ENCODE data around the gene ZFYVE28.

The ZFYVE28 gene

DNA sequence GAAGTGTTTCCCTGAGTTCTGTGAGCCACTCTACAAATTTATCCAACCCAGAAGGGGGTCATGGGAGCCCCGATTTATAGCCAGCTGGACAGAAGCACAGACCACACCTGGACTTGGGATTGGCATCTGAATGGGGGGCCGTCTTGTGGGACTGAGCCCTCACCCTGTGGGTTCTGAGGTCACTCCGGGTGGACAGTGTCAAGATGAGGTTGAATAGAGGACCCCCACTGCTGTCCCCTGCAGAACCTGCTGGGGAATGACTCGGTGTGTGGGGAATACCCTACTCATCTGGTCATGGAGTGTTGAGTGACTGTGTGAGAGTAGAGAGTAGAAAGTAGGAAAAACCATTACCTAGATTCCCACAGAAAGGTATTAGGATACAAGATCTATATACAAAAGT is 67.5 kb downstream of the ZFYVE28 start:
- DNase-seq, result no peak

GRCh38 chr4:2348786-2349185 is 69.7 kb downstream of the ZFYVE28 start:
- DNase-seq, result no peak

- no peak for DNase-seq
Measured at GRCh38 chr4:2347190-2347589, 71.3 kb downstream of the ZFYVE28 start.

DNA sequence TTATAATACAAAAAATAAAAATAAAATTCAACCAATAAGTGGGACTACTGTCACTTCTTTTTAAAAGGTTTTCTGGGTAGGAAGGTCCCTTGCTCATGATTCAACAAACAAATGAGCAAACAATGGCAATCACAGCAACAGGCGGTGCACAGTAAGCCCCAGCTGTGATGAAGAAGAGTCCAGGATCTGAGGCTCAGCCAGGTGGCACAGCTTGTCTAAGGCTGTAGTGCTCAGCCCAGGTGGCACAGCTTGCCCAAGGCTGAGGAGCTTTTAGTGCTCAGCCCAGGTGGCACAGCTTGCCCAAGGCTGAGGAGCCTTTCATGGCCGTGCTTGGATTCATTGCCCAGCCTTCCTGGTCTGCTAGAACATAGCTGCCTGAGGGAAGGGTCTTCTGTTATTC is 75.0 kb downstream of the ZFYVE28 start:
- DNase-seq, result no peak

DNA sequence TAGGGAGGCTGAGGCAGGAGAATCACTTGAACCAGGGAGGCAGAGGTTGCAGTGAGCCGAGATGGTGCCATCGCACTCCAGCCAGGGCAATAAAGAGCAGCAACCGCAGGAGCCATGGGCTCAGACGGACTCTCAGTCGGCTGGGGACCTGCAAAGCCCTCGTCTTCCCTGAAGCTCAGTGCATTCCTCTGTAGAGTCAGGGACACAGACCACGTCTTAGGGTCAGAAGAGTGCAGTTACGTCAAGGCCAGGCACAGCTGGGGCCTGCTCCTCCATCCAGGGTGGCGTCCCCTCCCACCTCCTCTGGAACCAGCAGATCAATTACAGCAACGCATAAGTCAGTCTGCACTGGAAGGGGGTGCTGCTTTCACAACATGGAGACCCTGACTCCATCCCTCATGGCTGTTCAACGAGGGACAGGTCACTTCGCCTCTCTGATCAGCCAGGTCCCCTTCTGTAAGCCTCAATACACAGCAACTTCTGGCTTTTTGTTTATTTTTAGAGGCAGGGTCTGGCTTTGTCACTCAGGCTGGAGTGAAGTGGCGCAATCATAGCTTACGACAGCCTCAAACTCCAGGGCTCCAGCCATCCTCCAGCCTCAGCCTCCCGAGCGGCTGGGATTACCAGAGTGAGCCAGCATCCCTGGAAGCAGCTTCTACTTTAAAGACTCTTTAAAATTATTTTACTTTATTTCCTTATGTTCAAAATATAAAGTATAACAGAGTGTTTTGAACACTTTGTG is 76.4 kb downstream of the ZFYVE28 start:
- DNase-seq, result no peak

DNA sequence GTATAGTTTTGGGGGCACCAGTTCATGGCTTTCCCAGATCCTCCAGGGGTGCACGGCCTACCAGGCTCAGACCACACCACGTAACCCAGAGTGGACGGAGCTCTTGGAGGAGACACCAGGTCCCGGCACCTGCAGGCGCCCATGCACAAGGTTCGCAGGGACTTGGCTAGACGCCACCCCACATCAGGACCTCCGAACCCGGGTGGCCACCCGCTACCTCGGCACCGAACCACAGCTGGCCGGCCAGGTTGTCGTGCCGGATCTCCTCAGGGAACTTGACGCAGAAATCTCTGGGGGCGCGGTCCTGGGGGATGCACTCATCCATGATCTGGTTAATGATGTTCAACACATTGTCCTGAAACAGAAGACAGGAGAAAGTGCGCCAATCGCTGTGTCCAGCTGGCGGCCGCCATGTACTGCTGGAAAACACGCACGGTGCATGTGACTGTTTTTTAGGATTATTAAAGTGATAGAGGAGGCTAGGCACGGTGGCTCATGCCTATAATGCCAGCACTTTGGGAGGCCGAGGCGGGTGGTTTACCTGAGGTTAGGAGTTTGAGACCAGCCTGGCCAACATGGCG is 77.1 kb downstream of the ZFYVE28 start:
- no peak for DNase-seq

DNA sequence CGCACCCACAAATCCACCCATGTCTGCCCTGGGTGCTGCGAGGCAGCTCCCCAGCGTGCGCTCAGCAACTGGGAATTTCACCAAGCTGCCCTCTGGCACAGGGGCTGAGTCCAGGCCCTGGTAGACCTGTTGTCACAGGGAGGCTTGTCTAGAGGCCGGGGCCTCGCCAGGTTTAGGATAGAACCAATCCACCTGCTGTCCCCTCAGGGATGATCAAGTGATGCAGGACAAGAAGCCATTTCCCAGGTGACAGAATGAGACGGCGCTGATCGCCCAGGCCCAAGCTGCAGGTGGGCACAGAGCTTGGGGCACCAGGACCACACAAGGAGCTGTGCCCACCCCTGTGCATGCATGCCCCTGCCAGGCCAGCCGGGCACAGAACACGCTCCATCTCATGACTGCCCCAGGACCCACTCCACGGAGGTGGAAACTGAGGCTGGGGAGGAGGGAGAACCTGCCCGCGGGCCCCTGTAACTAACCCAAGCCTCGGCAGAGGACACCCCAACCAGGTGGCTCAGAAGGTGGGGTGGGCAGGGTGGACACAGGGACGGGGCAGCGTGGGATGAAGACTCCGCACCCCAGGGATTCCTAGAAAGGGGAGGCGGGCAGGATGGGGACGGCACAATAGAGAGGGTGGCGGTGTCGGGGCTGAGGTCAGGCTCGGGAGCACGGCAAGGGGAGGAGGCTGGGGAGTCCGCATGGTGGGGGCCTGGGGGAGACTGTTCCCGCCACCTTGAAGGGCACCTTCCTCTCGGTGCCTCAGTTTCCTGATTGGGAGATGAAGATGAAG is 78.0 kb downstream of the ZFYVE28 start:
- no peak for DNase-seq

DNA sequence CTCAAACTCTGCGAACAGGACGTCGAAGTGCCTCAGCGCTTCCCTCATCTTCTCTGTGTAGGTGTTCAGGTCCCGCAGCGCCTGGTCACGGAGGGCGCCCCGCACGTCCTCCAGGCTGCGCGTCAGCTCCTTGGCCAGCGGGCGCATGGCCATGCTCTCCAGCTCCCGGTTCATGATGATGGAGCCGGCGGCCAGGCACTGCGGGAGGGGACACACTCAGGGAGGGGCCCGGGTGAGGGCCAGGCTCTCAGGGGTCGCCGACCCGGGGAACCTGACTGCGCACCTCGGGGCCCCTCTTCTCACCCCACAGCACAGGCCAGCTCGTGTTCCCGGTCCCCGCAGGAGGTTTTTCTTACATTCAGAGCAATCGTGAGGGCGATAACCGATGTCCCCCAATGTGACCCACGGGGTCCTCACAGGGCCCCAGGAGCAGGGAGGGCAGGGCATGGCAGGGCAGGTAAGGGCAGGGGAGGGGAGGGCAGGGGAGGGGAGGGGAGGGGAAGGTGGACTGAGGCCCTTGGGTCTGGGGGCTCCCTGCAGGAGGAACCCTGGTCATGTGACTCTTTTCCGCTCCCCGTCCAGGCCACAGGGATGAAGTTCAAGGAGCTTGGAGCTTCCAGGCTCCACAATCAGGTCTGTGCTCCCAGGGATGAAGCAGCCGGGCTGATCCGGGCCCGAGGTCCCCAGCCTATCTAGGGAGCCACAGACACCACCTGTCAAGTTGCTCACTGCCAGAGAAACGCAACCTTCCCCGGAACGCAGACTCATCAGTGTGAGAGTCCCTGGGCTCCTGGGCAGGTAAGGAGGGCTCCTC is 78.8 kb downstream of the ZFYVE28 start:
- DNase-seq, result no peak

GRCh38 chr4:2338754-2339457 is 79.5 kb downstream of the ZFYVE28 start:
- no peak for DNase-seq

DNA sequence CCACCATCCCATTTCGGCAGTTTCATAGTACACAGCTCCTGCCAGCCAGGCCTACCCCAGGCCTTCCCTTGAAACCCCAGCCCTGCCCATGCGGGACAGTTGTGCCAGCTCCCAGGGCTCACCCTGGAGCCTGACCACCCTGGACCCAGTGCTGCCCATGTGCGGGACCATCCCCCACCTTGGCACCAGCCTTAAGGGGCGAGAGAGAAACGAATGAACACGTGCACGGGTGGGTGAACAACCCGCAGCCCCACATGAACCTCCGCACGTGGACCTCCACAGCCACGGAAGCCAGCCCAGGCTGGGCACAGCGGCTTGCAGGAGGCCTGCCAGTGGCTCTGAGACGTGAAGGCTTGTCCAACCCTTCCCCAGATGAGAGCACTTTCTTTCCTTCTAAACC is 80.5 kb downstream of the ZFYVE28 start:
- DNase-seq, result no peak

DNA sequence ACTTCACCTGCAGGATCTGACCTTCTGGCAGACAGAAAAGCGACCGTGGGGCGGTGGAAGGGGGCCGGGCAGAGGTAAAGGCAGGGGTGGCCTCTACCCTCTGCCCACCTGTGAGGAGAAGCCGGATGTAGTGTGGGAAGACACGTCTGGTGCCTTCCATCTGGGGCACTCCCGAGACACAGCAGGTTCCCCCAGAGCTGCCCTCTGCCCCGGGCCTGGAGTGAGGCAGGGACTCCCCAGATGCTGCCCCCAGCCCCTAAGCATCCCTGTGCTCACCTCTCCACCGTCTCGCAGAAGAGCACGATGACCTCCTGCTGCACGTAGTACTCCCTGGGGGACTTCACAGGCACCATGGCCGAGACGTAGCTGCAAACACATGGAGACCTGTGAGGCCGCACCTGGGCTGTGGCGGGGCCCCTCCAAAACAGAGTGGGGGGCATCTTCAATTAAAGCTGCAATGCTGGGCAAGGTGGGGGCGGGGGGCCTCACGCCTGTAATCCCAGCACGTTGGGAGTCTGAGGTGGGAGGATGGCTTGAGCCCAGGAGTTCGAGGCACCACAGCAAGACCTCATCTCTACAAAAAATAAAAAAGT is 81.2 kb downstream of the ZFYVE28 start:
- no peak for DNase-seq

GRCh38 chr4:2336659-2337058 is 81.8 kb downstream of the ZFYVE28 start:
- no peak for DNase-seq

- DNase-seq, result no peak
Measured at GRCh38 chr4:2335729-2336101, 82.7 kb downstream of the ZFYVE28 start.

DNA sequence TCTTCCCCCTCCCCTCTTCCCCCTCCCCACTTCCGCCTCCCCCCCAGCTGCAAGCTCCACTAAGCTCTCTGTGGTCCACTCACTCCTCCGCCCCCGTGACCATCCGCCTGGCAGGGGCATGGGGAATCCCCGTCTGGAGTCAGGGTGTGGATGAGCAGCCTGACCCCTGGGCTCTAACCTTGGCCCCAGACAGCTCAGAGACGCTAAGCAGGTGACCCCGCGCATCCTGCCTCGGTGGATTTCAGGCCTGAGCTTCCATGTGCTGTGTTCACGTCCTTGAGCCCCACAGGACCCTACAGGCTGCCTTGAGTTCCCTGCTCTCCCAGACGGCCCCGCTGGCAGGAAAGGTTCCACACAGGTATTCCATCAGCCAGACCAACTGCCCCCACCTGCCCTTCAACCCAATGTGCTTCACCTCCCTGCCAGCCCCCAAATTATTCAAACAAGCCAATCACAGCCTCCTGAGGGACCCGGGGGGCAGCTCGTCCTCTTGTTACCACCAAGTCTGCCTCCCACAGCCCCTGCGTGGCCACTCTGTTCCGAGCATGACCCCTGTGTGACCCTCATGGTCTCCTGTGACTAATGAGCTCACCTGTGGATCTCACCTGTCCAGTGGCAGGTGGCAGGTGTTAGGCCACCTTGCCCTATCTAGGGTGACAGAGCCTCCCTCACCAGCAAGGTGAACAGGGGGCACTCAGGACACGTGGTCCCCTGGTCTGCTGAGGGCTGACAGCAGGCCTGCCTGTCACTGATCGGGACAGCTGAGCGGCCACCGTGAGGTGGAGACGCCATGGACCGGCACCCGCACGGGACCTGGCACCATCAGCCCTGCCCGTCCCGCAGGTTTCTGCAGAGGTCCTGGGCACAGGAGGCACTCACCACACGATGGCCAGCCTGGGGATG is 83.4 kb downstream of the ZFYVE28 start:
- no peak for DNase-seq

- DNase-seq, result no peak
Measured at GRCh38 chr4:2333916-2334644, 84.4 kb downstream of the ZFYVE28 start.

DNA sequence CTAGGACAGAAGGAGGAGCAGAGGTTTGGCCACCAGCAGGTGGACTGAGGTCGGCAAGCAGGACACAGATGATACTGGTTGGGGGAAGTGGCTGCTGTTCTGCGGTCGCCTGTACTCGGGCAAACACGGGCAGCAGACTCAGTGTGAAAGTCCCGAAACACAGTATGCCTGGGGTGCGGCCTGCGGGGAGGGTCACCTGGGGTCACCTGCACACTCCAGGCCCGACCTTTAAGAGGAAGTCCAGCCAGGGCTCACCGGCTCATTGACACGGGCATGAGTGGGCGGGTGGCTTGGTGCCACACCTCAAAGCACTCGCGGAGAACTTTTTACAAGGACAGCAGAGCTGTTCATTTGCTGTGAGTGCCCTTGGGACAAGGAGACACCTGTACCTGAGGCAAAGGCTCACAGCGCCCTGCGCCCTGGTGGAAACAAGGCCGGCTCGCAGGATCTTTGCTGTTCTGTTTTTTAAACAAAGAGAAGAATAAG is 85.0 kb downstream of the ZFYVE28 start:
- no peak for DNase-seq

DNA sequence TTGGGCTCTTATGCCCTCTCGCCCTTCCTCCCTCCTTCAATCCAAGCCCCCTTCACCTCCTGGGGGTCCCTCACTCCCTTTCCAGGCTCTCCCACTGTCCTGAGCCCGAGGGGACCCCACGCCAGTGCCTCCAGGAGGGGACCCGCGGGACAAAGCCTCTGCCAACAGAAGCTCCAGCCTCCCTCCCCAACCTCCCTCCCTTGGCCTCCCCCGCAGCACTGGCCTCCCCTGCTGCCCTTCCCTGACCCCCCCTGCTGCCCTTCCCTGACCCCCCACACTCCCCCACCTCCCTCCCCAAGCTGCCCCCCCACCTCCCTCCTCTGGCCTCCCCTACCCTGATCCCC is 85.5 kb downstream of the ZFYVE28 start:
- DNase-seq, result no peak

GRCh38 chr4:2332201-2332975 is 86.1 kb downstream of the ZFYVE28 start:
- no peak for DNase-seq

DNA sequence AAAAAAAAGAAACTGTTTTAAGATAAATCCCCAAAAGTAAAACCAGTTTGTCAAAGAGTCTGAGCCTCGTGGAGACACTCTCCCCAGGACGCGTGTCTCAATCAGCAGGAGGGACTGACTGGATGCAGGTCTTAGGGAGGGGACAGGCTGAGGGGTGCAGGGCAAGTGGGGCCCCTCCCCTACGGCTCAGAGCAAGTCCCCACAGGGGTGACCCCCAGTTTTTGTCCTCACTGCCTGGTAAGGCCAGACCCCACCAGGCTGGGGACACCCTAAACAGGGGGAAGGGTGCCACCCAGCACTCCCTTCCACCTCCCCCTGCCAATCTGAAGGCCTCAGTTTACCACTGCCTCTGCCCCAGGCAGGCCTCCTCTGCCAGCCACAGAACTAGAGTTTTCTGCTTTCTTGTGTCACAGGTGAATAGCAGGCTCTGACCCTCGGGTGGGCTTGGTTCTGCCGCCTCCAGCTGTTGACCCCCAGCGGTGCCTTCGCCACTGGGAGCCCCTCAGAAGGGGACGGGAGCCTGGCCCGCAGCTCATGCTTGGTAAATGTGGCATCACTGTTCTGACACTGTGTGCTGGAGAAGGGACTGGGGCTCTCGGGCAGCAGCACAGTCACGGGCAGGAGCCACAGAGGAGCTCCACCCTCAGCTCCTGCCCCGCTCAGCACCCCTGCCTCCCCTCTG is 86.8 kb downstream of the ZFYVE28 start:
- no peak for DNase-seq
